Transverse colon (tissue), 4 donors: ENCODE results near the gene GALNT13.

Experiments
- EP300 ChIP-seq: sonication (generic); formaldehyde crosslinking; IDR thresholded peaks from one replicate; pipeline ENCODE4 v1.6.1; 2017; ENCODE audit warnings: antibody characterized with exemption, low read depth
- POLR2A ChIP-seq: fragments of 450-650 bp; IDR thresholded peaks from one replicate; pipeline ENCODE4 v1.6.1; 2016; ENCODE audit warnings: antibody characterized with exemption, mild to moderate bottlenecking, moderate library complexity
- POLR2AphosphoS5 ChIP-seq, 3 donors: sonication (generic); formaldehyde crosslinking; IDR thresholded peaks; one replicate each; pipeline ENCODE4 v1.6.1; 2016; ENCODE audit warnings: antibody characterized with exemption in 3 of 3
- TF ChIP-seq, protein P1 (sequence below), 5 experiments: fragments of 200-600 bp in 3 of 5; fragments of 450-650 bp in 2 of 5; sonication (generic) in 3 of 5; IDR thresholded peaks; 1 replicate in 2 of 5; 2 replicates in 3 of 5; pipeline ENCODE4 v1.5.1; 2016 to 2017; ENCODE audit warnings: antibody characterized with exemption in 5 of 5, inconsistent platforms in 3 of 5, mild to moderate bottlenecking in 2 of 5, moderate library complexity in 1 of 5

- TF ChIP-seq, protein P1, sequence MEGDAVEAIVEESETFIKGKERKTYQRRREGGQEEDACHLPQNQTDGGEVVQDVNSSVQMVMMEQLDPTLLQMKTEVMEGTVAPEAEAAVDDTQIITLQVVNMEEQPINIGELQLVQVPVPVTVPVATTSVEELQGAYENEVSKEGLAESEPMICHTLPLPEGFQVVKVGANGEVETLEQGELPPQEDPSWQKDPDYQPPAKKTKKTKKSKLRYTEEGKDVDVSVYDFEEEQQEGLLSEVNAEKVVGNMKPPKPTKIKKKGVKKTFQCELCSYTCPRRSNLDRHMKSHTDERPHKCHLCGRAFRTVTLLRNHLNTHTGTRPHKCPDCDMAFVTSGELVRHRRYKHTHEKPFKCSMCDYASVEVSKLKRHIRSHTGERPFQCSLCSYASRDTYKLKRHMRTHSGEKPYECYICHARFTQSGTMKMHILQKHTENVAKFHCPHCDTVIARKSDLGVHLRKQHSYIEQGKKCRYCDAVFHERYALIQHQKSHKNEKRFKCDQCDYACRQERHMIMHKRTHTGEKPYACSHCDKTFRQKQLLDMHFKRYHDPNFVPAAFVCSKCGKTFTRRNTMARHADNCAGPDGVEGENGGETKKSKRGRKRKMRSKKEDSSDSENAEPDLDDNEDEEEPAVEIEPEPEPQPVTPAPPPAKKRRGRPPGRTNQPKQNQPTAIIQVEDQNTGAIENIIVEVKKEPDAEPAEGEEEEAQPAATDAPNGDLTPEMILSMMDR (IDR thresholded peaks at IDR 0.05) = no peak
- TF ChIP-seq POLR2AphosphoS5 (IDR thresholded peaks at IDR 0.05) (no peak), POLR2A (no peak), EP300 (no peak)
Measured at GRCh38 chr2:154484338-154485099, 612.8 kb downstream of the GALNT13 start.
